Thyroid gland (tissue), 4 donors: ENCODE measurements around the gene ROCK1.

ENCODE experiments used
- CTCF ChIP-seq, 6 experiments: fragments of 200-600 bp in 3 of 6; fragments of 450-650 bp in 3 of 6; sonication (generic) in 3 of 6; IDR thresholded peaks; one replicate each; pipeline ENCODE4 v1.5.1; 2016 to 2019; ENCODE audit warnings: antibody characterized with exemption in 6 of 6, mild to moderate bottlenecking in 2 of 6, inconsistent platforms in 1 of 6, moderate library complexity in 1 of 6
- POLR2A ChIP-seq, 2 donors: fragments of 450-650 bp; IDR thresholded peaks; one replicate each; pipeline ENCODE4 v1.6.1; 2017; ENCODE audit warnings: antibody characterized with exemption in 2 of 2, mild to moderate bottlenecking in 2 of 2, moderate library complexity in 1 of 2

DNA sequence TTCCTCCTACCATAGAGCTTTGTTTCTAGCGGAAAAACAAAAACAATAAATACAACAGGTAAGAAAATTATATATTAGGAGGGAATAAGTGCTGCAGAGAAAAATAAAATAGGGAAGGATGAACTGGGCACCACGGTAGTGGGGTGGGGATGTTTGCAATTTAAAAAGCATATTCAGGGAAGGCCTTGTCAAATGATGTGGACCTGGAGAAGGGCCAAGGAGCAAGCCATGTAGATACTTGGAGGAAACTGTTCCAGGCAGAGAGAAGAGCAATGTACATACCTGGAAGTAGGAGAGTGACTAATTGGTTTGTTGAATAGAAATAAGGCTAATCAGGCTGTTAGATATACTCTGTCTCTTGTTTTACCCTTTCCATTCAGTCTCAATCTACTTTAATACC is 136.5 kb downstream of the ROCK1 start:
- TF ChIP-seq CTCF (IDR thresholded peaks at IDR 0.05): no peak
- no peak for TF ChIP-seq POLR2A (IDR thresholded peaks at IDR 0.05)
